Measurements from ENCODE around the gene PTGR3.

Gene PTGR3

GRCh38 chr18:75170916-75171315 lies 38.0 kb downstream of the PTGR3 start:
- H3K27ac ChIP-seq (ENCODE audit: low read depth, low read length) = no peak overlapping the region
- H3K4me3 ChIP-seq (ENCODE audit: low read depth in 1 of 2, low read length in 2 of 2) = no peak overlapping the region
- no peaks in the 10 kb centered on the region for H3K27me3 ChIP-seq (ENCODE audit: control insufficient read depth in 1 of 2, insufficient read depth in 2 of 2, low read length in 2 of 2)
- no peak overlapping the region for H3K9ac ChIP-seq (ENCODE audit: low read depth in 1 of 2, low read length in 2 of 2)
- no peaks in the 10 kb centered on the region for H3K36me3 ChIP-seq (ENCODE audit: control insufficient read depth in 1 of 2, insufficient read depth in 2 of 2, low read length in 2 of 2)
- H3K9me3 ChIP-seq (ENCODE audit: control insufficient read depth in 1 of 2, low read length in 2 of 2) = no peaks in the 10 kb centered on the region
- no peaks in the 10 kb centered on the region for H3K4me1 ChIP-seq (ENCODE audit: control insufficient read depth in 1 of 2, insufficient read depth in 2 of 2, low read length in 2 of 2)

- Histone ChIP-seq H3K27me3 (ENCODE audit: control insufficient read depth in 1 of 2, insufficient read depth in 2 of 2, low read length in 2 of 2) (no peaks in the 10 kb centered on the region), H3K4me1 (ENCODE audit: control insufficient read depth in 1 of 2, insufficient read depth in 2 of 2, low read length in 2 of 2) (no peaks in the 10 kb centered on the region), H3K36me3 (ENCODE audit: control insufficient read depth in 1 of 2, insufficient read depth in 2 of 2, low read length in 2 of 2) (no peaks in the 10 kb centered on the region), H3K4me3 (ENCODE audit: low read depth in 1 of 2, low read length in 2 of 2) (no peak overlapping the region), H3K27ac (ENCODE audit: low read depth, low read length) (no peak overlapping the region), H3K9me3 (ENCODE audit: control insufficient read depth in 1 of 2, low read length in 2 of 2) (no peaks in the 10 kb centered on the region), H3K9ac (ENCODE audit: low read depth in 1 of 2, low read length in 2 of 2) (no peak overlapping the region)
These were observed 38.7 kb downstream of the PTGR3 start for GRCh38 chr18:75170022-75170789.

GRCh38 chr18:75169411-75169810 lies 39.5 kb downstream of the PTGR3 start:
- no peaks in the 10 kb centered on the region for H3K9me3 ChIP-seq (ENCODE audit: control insufficient read depth in 1 of 2, low read length in 2 of 2)
- no peaks in the 10 kb centered on the region for H3K36me3 ChIP-seq (ENCODE audit: control insufficient read depth in 1 of 2, insufficient read depth in 2 of 2, low read length in 2 of 2)
- H3K4me1 ChIP-seq (ENCODE audit: control insufficient read depth in 1 of 2, insufficient read depth in 2 of 2, low read length in 2 of 2) = no peaks in the 10 kb centered on the region
- no peak overlapping the region for H3K27ac ChIP-seq (ENCODE audit: low read depth, low read length)
- no peaks in the 10 kb centered on the region for H3K27me3 ChIP-seq (ENCODE audit: control insufficient read depth in 1 of 2, insufficient read depth in 2 of 2, low read length in 2 of 2)
- H3K9ac ChIP-seq (ENCODE audit: low read depth in 1 of 2, low read length in 2 of 2) = no peak overlapping the region
- no peak overlapping the region for H3K4me3 ChIP-seq (ENCODE audit: low read depth in 1 of 2, low read length in 2 of 2)

GRCh38 chr18:75168619-75169018 lies 40.3 kb downstream of the PTGR3 start:
- Histone ChIP-seq H3K4me3 (ENCODE audit: low read depth in 1 of 2, low read length in 2 of 2) (no peak overlapping the region), H3K27ac (ENCODE audit: low read depth, low read length) (no peak overlapping the region), H3K9ac (ENCODE audit: low read depth in 1 of 2, low read length in 2 of 2) (no peak overlapping the region)

GRCh38 chr18:75167759-75168618 lies 41.0 kb downstream of the PTGR3 start:
- Histone ChIP-seq H3K36me3 (ENCODE audit: control insufficient read depth in 1 of 2, insufficient read depth in 2 of 2, low read length in 2 of 2) (no peaks in the 10 kb centered on the region), H3K4me1 (ENCODE audit: control insufficient read depth in 1 of 2, insufficient read depth in 2 of 2, low read length in 2 of 2) (no peaks in the 10 kb centered on the region), H3K9ac (ENCODE audit: low read depth in 1 of 2, low read length in 2 of 2) (no peak overlapping the region), H3K27me3 (ENCODE audit: control insufficient read depth in 1 of 2, insufficient read depth in 2 of 2, low read length in 2 of 2) (no peaks in the 10 kb centered on the region), H3K9me3 (ENCODE audit: control insufficient read depth in 1 of 2, low read length in 2 of 2) (no peaks in the 10 kb centered on the region), H3K4me3 (ENCODE audit: low read depth in 1 of 2, low read length in 2 of 2) (no peak overlapping the region), H3K27ac (ENCODE audit: low read depth, low read length) (no peak overlapping the region)

More at GRCh38 chr18:75168619-75169018, 40.3 kb downstream of the PTGR3 start:
- H3K27me3 ChIP-seq (ENCODE audit: control insufficient read depth in 1 of 2, insufficient read depth in 2 of 2, low read length in 2 of 2) = no peaks in the 10 kb centered on the region
- no peaks in the 10 kb centered on the region for H3K36me3 ChIP-seq (ENCODE audit: control insufficient read depth in 1 of 2, insufficient read depth in 2 of 2, low read length in 2 of 2)
- H3K9me3 ChIP-seq (ENCODE audit: control insufficient read depth in 1 of 2, low read length in 2 of 2) = no peaks in the 10 kb centered on the region
- H3K4me1 ChIP-seq (ENCODE audit: control insufficient read depth in 1 of 2, insufficient read depth in 2 of 2, low read length in 2 of 2) = no peaks in the 10 kb centered on the region

- Histone ChIP-seq H3K36me3 (ENCODE audit: control insufficient read depth in 1 of 2, insufficient read depth in 2 of 2, low read length in 2 of 2) (no peaks in the 10 kb centered on the region), H3K9me3 (ENCODE audit: control insufficient read depth in 1 of 2, low read length in 2 of 2) (no peaks in the 10 kb centered on the region), H3K9ac (ENCODE audit: low read depth in 1 of 2, low read length in 2 of 2) (no peak overlapping the region), H3K27me3 (ENCODE audit: control insufficient read depth in 1 of 2, insufficient read depth in 2 of 2, low read length in 2 of 2) (no peaks in the 10 kb centered on the region), H3K4me1 (ENCODE audit: control insufficient read depth in 1 of 2, insufficient read depth in 2 of 2, low read length in 2 of 2) (peaks cover 0 to 1% of the 10 kb centered on the region in 2 donors), H3K4me3 (ENCODE audit: low read depth in 1 of 2, low read length in 2 of 2) (no peak overlapping the region), H3K27ac (ENCODE audit: low read depth, low read length) (no peak overlapping the region)
These were observed 41.8 kb downstream of the PTGR3 start for GRCh38 chr18:75167137-75167536.

- Histone ChIP-seq H3K9me3 (ENCODE audit: control insufficient read depth in 1 of 2, low read length in 2 of 2) (no peaks in the 10 kb centered on the region), H3K36me3 (ENCODE audit: control insufficient read depth in 1 of 2, insufficient read depth in 2 of 2, low read length in 2 of 2) (no peaks in the 10 kb centered on the region), H3K27me3 (ENCODE audit: control insufficient read depth in 1 of 2, insufficient read depth in 2 of 2, low read length in 2 of 2) (no peaks in the 10 kb centered on the region), H3K9ac (ENCODE audit: low read depth in 1 of 2, low read length in 2 of 2) (no peak overlapping the region), H3K4me3 (ENCODE audit: low read depth in 1 of 2, low read length in 2 of 2) (no peak overlapping the region), H3K27ac (ENCODE audit: low read depth, low read length) (no peak overlapping the region), H3K4me1 (ENCODE audit: control insufficient read depth in 1 of 2, insufficient read depth in 2 of 2, low read length in 2 of 2) (peaks cover 0 to 9% of the 10 kb centered on the region in 2 donors)
These were observed 43.0 kb downstream of the PTGR3 start for GRCh38 chr18:75165926-75166325.

- Histone ChIP-seq H3K4me3 (ENCODE audit: low read depth in 1 of 2, low read length in 2 of 2) (no peak overlapping the region), H3K27ac (ENCODE audit: low read depth, low read length) (no peak overlapping the region), H3K4me1 (ENCODE audit: control insufficient read depth in 1 of 2, insufficient read depth in 2 of 2, low read length in 2 of 2) (peaks cover 0 to 9% of the 10 kb centered on the region in 2 donors), H3K9ac (ENCODE audit: low read depth in 1 of 2, low read length in 2 of 2) (no peak overlapping the region), H3K36me3 (ENCODE audit: control insufficient read depth in 1 of 2, insufficient read depth in 2 of 2, low read length in 2 of 2) (no peaks in the 10 kb centered on the region), H3K9me3 (ENCODE audit: control insufficient read depth in 1 of 2, low read length in 2 of 2) (no peaks in the 10 kb centered on the region), H3K27me3 (ENCODE audit: control insufficient read depth in 1 of 2, insufficient read depth in 2 of 2, low read length in 2 of 2) (no peaks in the 10 kb centered on the region)
These were observed 44.5 kb downstream of the PTGR3 start for GRCh38 chr18:75164479-75164878.

- no peak overlapping the region for H3K4me3 ChIP-seq (ENCODE audit: low read depth in 1 of 2, low read length in 2 of 2)
- H3K27me3 ChIP-seq (ENCODE audit: control insufficient read depth in 1 of 2, insufficient read depth in 2 of 2, low read length in 2 of 2) = no peaks in the 10 kb centered on the region
- no peaks in the 10 kb centered on the region for H3K9me3 ChIP-seq (ENCODE audit: control insufficient read depth in 1 of 2, low read length in 2 of 2)
- no peak overlapping the region for H3K9ac ChIP-seq (ENCODE audit: low read depth in 1 of 2, low read length in 2 of 2)
- H3K36me3 ChIP-seq (ENCODE audit: control insufficient read depth in 1 of 2, insufficient read depth in 2 of 2, low read length in 2 of 2) = no peaks in the 10 kb centered on the region
- H3K27ac ChIP-seq (ENCODE audit: low read depth, low read length) = no peak overlapping the region
- H3K4me1 ChIP-seq (ENCODE audit: control insufficient read depth in 1 of 2, insufficient read depth in 2 of 2, low read length in 2 of 2) = peaks cover 0 to 9% of the 10 kb centered on the region in 2 donors
These were observed 45.2 kb downstream of the PTGR3 start for GRCh38 chr18:75163736-75164135.

GRCh38 chr18:75162978-75163377 lies 46.0 kb downstream of the PTGR3 start:
- Histone ChIP-seq H3K27ac (ENCODE audit: low read depth, low read length) (no peak overlapping the region), H3K4me1 (ENCODE audit: control insufficient read depth in 1 of 2, insufficient read depth in 2 of 2, low read length in 2 of 2) (peaks cover 0 to 9% of the 10 kb centered on the region in 2 donors)

More at GRCh38 chr18:75162978-75163377, 46.0 kb downstream of the PTGR3 start:
- H3K4me3 ChIP-seq (ENCODE audit: low read depth in 1 of 2, low read length in 2 of 2) = no peak overlapping the region
- no peaks in the 10 kb centered on the region for H3K27me3 ChIP-seq (ENCODE audit: control insufficient read depth in 1 of 2, insufficient read depth in 2 of 2, low read length in 2 of 2)
- no peak overlapping the region for H3K9ac ChIP-seq (ENCODE audit: low read depth in 1 of 2, low read length in 2 of 2)
- no peaks in the 10 kb centered on the region for H3K9me3 ChIP-seq (ENCODE audit: control insufficient read depth in 1 of 2, low read length in 2 of 2)
- no peaks in the 10 kb centered on the region for H3K36me3 ChIP-seq (ENCODE audit: control insufficient read depth in 1 of 2, insufficient read depth in 2 of 2, low read length in 2 of 2)

Measured in duodenal mucosa (tissue), 2 donors.